Measurements from ENCODE around the gene GRK1. TPM values are rescaled to one million over a fixed set of nuclear protein-coding genes. Genes with fewer than 3 reads are reported as not detected.
A peak's percentile ranks its signal among the peaks of the same experiment; 100 is the strongest.

The GRK1 gene
- total RNA-seq, 1 experiment from 2014 or later: not detected

GRCh38 chr13:113756441-113757097 lies 89.5 kb downstream of the GRK1 start:
- no peak for DNase-seq (ENCODE audit: low read depth)

- DNase-seq (ENCODE audit: low read depth): no peak
These were observed 91.9 kb downstream of the GRK1 start, which contains the start of gene TMEM255B for GRCh38 chr13:113758651-113759524. Gene TMEM255B, plus strand, starts transcription at chr13:113759226. Its CDS starts 44 bp downstream, at chr13:113759270.

DNA sequence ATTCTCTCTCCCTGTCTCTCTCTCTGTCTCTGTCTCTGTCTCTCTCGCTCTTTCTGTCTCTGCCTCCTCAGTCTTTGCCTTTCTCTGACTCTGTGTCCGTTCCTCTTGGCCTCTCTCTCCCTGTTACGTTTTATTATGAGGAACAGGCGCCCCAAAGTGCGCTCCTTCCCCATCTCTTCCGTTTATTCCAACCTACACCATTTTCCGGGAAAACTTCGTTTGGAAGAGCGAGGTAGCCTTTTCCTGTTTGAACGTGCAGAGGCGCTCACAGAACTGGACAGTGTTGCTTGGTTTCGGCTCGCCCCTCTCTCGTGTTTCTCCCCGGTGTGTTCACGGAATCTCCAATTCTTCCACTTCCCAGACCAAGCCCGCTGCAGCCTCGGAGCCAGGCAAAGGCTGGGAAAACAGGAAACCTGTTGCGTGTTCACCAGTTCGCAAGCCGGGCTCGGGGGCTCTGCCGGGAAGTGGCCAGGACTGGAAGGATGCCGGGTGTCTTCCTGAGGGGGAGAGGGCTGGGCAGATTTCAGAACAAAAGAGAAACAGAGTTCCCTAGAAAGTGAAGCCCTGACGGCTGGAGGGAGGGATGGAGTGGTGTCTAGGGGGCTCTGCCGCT lies 92.6 kb downstream of the GRK1 start:
- no peak for DNase-seq (ENCODE audit: low read depth)

DNA sequence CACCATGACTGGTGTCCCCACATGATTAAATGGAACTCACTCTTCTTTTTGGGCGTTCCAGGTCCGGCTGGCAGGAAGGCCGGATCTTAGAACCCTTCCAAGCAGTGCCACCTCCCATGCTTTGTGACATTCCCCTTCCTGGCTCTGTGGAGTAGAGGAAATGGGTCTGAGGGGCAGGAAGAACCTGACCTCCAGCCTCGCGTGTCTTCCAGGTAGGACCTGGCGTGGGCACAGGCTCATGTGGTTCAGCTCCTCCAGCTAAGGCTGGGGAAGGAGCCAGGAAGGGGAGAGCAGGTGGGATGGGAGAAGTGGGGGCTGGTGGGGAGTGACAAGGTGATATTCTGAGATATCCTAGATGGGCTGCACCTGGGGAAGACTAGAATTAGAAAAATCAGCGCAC lies 94.1 kb downstream of the GRK1 start:
- no peak for DNase-seq (ENCODE audit: low read depth)

- no peak for DNase-seq (ENCODE audit: low read depth)
These were observed 95.1 kb downstream of the GRK1 start for GRCh38 chr13:113762075-113762474.

GRCh38 chr13:113762538-113762937 lies 95.5 kb downstream of the GRK1 start:
- no peak for DNase-seq (ENCODE audit: low read depth)

DNA sequence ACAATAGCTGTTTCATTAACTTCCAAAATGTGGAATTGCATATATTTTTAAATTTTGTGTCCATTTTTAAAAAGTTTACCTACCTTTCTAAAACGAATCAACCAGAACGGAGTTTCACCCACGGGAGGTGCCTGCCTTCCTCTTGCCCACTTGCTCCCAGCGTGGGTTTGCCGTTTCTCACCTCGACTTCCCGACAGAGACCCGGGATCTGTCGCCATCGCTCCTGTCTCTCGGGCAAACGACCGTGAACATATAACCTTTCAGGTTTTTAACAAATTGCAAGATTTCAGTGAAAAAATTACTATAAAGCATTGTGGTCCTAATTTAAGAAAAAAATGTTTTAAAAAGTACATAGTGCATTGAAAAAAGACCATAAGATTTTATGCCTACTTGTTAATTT lies 96.2 kb downstream of the GRK1 start:
- DNase-seq (ENCODE audit: low read depth): no peak

DNA sequence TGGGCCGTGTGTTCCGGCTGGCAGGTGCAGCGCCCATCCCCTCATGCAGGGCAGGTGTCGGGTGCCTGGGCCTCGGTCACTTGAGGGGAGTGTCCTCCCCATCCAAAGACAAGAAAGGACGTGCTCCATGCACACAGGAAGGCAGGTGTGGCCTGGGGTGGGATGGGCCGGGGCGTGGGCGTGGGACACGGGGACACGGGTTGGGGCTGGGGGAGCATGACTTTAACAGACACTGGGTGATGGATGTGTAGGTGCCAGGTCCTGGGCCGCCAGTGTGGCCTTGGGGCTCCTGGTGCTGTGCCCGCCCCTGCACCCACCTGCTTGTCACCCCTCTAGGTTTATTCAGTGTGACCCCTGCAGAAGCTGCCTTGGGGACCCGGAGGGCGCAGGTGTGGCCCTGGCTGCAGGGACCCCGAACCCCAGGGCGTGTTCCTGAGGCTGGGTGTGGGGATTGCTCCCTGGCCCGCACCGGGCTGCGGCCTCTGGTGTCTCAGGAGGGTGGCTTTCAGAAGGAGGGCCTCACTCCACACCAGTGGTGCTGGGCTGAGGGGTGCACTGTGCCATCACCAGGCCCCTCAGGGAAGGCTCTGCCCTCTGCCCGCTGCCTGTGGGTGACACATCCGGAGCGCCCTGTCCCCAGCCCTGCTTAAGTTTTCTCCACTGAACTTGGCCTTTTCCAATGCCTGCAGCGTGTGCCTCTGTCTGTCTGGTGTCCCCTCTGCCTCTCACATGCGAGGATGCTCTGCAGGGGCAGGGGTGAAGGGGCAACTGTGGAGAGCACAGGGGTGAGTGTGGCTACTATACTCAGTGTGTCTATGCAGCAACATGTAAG lies 97.2 kb downstream of the GRK1 start:
- DNase-seq (ENCODE audit: low read depth): no peak

DNA sequence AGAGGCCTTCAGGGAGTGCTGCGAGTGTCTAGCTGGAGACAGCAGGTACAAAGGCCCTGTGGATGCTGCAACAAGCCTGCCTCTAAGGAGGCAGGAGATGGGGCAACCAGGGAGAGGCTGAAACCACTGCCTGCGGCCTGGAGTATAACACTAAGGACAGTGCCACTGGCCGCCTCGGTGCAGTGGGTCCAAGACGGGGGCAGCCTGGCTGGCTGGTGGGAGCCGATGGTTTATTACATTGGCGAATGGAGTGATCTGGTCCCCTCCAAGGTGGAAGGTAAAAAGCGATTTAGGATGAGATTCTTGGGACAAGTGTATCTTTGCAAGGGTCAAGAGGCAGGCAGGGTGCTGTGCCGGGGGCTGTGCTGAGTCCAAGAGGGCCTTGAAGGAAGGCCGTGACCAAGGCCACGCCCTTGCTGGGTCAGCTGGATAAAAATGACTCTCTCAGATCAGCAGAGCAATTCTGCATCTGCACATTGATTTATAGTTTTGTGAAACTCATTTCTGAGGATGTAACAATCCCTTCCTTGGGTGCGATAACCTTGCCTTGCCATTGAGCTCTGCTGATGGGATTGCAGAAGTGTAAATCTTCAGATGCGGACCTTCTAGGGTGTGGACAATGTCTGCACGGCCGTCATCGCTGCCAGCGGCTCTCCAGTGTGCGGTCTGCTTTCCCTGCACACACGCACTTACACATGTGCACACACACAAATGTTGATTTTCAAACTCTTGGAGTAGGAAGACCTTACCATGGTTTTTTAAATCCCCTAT lies 98.0 kb downstream of the GRK1 start:
- no peak for DNase-seq (ENCODE audit: low read depth)

DNA sequence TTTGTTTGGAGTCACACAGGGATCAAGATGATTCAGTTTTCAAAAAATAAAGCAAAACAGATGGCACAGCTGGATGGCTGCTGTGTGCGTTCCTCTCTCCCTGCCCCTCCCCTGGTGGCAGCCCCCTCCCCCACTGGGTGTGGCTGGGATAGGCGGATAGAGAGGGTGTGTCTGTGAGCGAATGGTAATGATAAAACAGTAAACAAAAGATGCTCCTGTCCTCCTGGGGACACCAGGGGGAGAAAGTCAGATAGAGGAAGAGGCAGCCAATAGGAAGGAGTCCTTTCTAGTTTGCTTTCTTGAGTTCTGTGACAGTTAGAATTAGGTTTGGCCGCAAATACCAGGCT lies 98.5 kb downstream of the GRK1 start:
- no peak for DNase-seq (ENCODE audit: low read depth)

- no peak for DNase-seq (ENCODE audit: low read depth)
These were observed 99.2 kb downstream of the GRK1 start for GRCh38 chr13:113766035-113766800.

GRCh38 chr13:113767366-113767765 lies 100.3 kb downstream of the GRK1 start:
- no peak for DNase-seq (ENCODE audit: low read depth)

DNA sequence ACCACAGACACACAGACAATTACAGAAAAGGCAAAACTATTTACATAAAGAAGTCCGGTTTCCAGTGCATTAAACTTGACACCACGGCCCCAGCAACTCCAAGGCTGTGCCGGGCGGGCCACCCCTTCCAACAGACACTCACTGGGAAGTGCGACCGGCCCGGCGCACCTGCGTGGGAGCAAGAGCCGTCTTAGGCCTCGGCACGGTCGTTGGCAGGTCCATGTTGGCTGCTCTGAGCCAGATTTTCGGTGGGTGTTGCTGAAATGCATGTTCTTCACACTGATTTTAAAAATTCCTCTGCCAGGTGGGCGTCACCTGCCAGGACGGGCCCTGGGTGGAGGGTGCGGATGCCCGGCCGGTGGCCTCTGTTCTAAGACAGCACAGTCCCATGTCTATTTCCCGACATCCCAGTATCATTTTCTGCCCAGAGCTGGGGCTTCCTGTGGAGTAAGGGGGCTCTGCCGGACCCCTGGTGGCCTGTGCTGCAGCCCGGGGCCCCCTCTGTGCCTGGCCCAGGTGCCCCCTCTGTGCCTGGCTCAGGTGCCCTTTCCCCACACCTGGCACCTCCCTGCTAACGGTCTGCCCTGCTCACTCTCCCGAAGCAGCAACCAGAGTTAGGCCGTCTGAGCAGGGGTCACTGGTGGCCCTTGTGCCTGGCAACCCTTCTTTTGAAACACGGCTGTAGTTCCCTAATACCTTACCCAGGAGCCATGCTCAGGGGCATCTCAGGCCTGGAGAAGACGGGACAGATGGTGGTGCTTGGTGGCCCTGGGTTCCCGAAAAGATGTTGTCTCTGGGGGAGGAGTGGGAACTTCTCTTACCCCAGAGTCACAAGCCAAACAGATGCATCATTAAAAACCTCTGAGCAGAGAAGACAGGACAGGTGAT lies 101.2 kb downstream of the GRK1 start:
- no peak for DNase-seq (ENCODE audit: low read depth)

DNA sequence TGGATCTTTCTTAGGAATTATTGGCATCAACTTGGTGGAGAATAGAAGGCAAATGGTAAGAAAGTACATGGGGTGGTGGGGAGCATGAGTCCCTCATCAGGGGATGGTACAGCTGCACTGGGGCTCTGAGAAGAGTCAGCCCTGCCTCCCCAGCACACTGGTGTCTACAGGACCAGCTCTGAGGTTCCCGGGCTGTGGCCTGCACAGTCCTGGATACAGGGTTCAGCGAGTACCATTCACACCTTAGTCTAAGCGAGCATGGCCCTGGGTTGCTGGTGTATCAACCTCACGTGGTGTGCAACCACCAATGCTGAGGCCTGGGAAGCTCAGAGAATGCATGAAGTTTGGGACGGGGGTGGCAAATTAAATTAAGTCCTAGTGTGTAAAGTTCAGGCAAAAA lies 102.1 kb downstream of the GRK1 start:
- DNase-seq (ENCODE audit: low read depth): no peak

DNA sequence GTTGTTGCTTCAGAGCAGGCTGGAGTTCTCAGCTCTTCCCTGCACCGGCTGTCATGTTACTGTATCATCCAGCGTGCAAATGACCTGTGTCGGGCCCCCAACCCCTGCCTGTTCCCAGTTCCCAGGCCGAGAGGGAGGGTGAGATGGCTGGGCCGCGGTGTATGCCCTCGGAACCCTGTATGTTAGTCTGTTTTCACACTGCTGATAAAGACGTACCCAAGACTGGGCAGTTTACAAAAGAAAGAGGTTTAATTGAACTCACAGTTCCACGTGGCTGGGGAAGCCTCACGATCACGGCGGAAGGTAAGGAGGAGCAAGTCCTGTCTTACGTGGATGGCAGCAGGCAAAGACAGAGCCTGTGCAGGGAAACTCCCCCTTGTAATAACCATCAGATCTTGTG lies 102.9 kb downstream of the GRK1 start:
- DNase-seq (ENCODE audit: low read depth): no peak

GRCh38 chr13:113770441-113770840 lies 103.4 kb downstream of the GRK1 start:
- no peak for DNase-seq (ENCODE audit: low read depth)

GRCh38 chr13:113770937-113771336 lies 103.9 kb downstream of the GRK1 start:
- DNase-seq (ENCODE audit: low read depth): peak; percentile 25

DNA sequence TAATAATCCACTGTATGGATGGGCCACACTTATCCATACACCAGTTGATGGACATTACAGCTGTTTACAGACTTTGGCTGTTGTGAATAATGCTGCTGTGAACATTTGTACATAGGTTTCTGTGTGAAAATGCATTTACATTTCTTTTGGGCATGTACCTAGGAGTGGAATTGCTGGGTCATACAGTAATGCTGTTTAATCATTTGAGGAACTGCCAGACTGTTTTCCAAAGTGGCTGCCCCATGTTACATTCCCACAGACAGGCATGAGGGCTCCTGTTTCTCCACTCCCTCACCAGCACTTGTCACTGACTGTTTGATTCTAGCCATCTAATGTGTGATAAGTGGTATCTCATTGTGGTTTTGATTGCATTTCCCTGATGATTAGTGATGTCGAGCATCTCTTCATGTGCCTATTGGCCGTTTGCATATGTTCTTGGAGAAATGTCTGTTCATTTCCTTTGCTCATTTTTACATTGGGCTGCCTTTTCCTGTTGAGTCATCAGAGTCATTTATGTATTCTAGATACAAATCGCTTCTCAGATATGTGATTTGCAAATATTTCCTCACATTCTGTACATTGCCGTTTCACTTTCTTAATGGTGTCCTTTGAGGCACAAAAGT lies 104.8 kb downstream of the GRK1 start:
- peak; percentile 64 for DNase-seq (ENCODE audit: low read depth)

All from HT1080 (cell line).